Karpas-422 (cell line): ENCODE data around the gene PALD1. TPM values are rescaled to one million over a fixed set of nuclear protein-coding genes. Genes with fewer than 3 reads are reported as not detected.

ENCODE experiments used
- DNase-seq: peaks from one replicate; pipeline ENCODE4 v3.0.0-alpha.2; 2015
- H2AFZ ChIP-seq: fragments of 200-600 bp; sonication (generic); 2 replicates; pipeline ENCODE4 v1.6.1; 2014; ENCODE audit warnings: antibody characterized with exemption, low read length, mixed read lengths
- H3K27ac ChIP-seq: fragments of 200-600 bp; sonication (generic); 2 replicates; pipeline ENCODE4 v1.5.1; 2014; ENCODE audit warnings: mild to moderate bottlenecking, low read length, moderate library complexity
- H3K27me3 ChIP-seq: fragments of 200-600 bp; sonication (generic); 2 replicates; pipeline ENCODE4 v1.6.1; 2014; ENCODE audit warnings: low read length, mixed read lengths
- H3K36me3 ChIP-seq: fragments of 200-600 bp; sonication (generic); 2 replicates; pipeline ENCODE4 v1.6.1; 2014; ENCODE audit warnings: low read length, mixed read lengths; ENCODE audit not compliant: insufficient read depth
- H3K4me1 ChIP-seq: fragments of 200-600 bp; sonication (generic); 2 replicates; pipeline ENCODE4 v1.6.1; 2014; ENCODE audit warnings: mild to moderate bottlenecking, low read length, mixed read lengths
- H3K4me2 ChIP-seq: fragments of 200-600 bp; sonication (generic); 2 replicates; pipeline ENCODE4 v1.6.1; 2014; ENCODE audit warnings: low read length, low read depth, mild to moderate bottlenecking; ENCODE audit not compliant: poor library complexity, severe bottlenecking
- H3K4me3 ChIP-seq: fragments of 200-600 bp; sonication (generic); 2 replicates; pipeline ENCODE4 v1.5.1; 2014; ENCODE audit warnings: mild to moderate bottlenecking, antibody characterized with exemption, low read length, mixed read lengths
- H3K79me2 ChIP-seq: fragments of 200-600 bp; sonication (generic); 2 replicates; pipeline ENCODE4 v1.6.1; 2014; ENCODE audit warnings: mild to moderate bottlenecking, low read length, mixed read lengths
- H3K9ac ChIP-seq: fragments of 200-600 bp; sonication (generic); 2 replicates; pipeline ENCODE4 v1.6.0; 2014; ENCODE audit warnings: low read length
- H3K9me2 ChIP-seq: fragments of 200-600 bp; sonication (generic), shearing (Covaris generic); replicated peaks from 2 replicates; pipeline ENCODE4 v1.6.0; 2014; ENCODE audit warnings: mild to moderate bottlenecking, low read length, moderate library complexity; ENCODE audit not compliant: insufficient read depth
- H3K9me3 ChIP-seq: fragments of 300-700, 200-600 bp; sonication (generic); 2 replicates; pipeline ENCODE4 v1.6.1; 2014; ENCODE audit warnings: low read length, mixed read lengths
- H4K20me1 ChIP-seq: fragments of 200-600 bp; sonication (generic); 2 replicates; pipeline ENCODE4 v1.6.1; 2014; ENCODE audit warnings: mild to moderate bottlenecking, antibody characterized with exemption, low read length, low read depth; ENCODE audit not compliant: insufficient read depth
- total RNA-seq: library from RNA; depleted of rRNA; stranded (reverse); fragments of >200 nt; shearing (Covaris generic); gene quantifications from 2 replicates; pipeline ENCODE4 v1.2.3, GENCODE V29; 2014; ENCODE audit warnings: low replicate concordance

PALD1 gene
- total RNA-seq, 1 experiment from 2014 or later, result 54.7 TPM

- Histone ChIP-seq H3K9me3 (no peaks in the 10 kb centered on the region), H3K27me3 (no peaks in the 10 kb centered on the region), H3K4me1 (peaks cover 32% of the 10 kb centered on the region), H3K27ac (no peak overlapping the region), H3K9me2 (no peaks in the 10 kb centered on the region), H3K9ac (no peak overlapping the region), H3K4me3 (no peak overlapping the region), H2AFZ (no peak overlapping the region), H4K20me1 (peaks cover 3% of the 10 kb centered on the region; the same call in 1 of the 2 replicates), H3K79me2 (peaks cover 27% of the 10 kb centered on the region), H3K4me2 (no peak overlapping the region), H3K36me3 (no peaks in the 10 kb centered on the region)
- no peak for DNase-seq
Observed at GRCh38 chr10:70476249-70477035, 2.1 kb upstream of the PALD1 start.

- Histone ChIP-seq H3K27me3 (no peaks in the 10 kb centered on the region), H3K79me2 (peaks cover 40% of the 10 kb centered on the region), H3K9me3 (no peaks in the 10 kb centered on the region), H3K27ac (no peak overlapping the region), H3K36me3 (no peaks in the 10 kb centered on the region), H4K20me1 (peaks cover 5% of the 10 kb centered on the region; the same call in 1 of the 2 replicates), H3K9me2 (no peaks in the 10 kb centered on the region), H3K4me3 (peak overlapping the region; percentile 96), H2AFZ (peak overlapping the region; percentile 59; the same call in 1 of the 2 replicates), H3K9ac (peak overlapping the region; percentile 99), H3K4me1 (peaks cover 43% of the 10 kb centered on the region), H3K4me2 (peak overlapping the region; percentile 97)
- DNase-seq, result peak; percentile 77
Observed at GRCh38 chr10:70477661-70478162, 855 bp upstream of the PALD1 start.

GRCh38 chr10:70479165-70479581 lies 606 bp downstream of the PALD1 start:
- Histone ChIP-seq H4K20me1 (peaks cover 5% of the 10 kb centered on the region; the same call in 1 of the 2 replicates), H2AFZ (peak overlapping the region; percentile 59; the same call in 1 of the 2 replicates), H3K4me3 (peak overlapping the region; percentile 96), H3K9me2 (no peaks in the 10 kb centered on the region), H3K4me2 (peak overlapping the region; percentile 97), H3K27me3 (no peaks in the 10 kb centered on the region), H3K9ac (peak overlapping the region; percentile 99), H3K79me2 (peaks cover 52% of the 10 kb centered on the region), H3K9me3 (no peaks in the 10 kb centered on the region), H3K36me3 (no peaks in the 10 kb centered on the region), H3K27ac (peak overlapping the region; percentile 90), H3K4me1 (peaks cover 43% of the 10 kb centered on the region)
- peak; percentile 78 for DNase-seq

GRCh38 chr10:70479626-70480238 lies 1.2 kb downstream of the PALD1 start:
- no peaks in the 10 kb centered on the region for H3K9me3 ChIP-seq
- peak overlapping the region; percentile 97 for H3K4me2 ChIP-seq
- H3K27ac ChIP-seq, result peak overlapping the region; percentile 90
- H3K9me2 ChIP-seq, result no peaks in the 10 kb centered on the region
- no peak for DNase-seq
- H3K36me3 ChIP-seq, result peaks cover 1% of the 10 kb centered on the region; the same call in 1 of the 2 replicates
- peak overlapping the region; percentile 99 for H3K9ac ChIP-seq
- no peaks in the 10 kb centered on the region for H3K27me3 ChIP-seq
- H4K20me1 ChIP-seq, result peaks cover 5% of the 10 kb centered on the region; the same call in 1 of the 2 replicates
- H3K4me3 ChIP-seq, result peak overlapping the region; percentile 96
- H3K4me1 ChIP-seq, result peaks cover 43% of the 10 kb centered on the region
- H2AFZ ChIP-seq, result no peak overlapping the region
- peaks cover 57% of the 10 kb centered on the region for H3K79me2 ChIP-seq

GRCh38 chr10:70480239-70480861 lies 1.8 kb downstream of the PALD1 start:
- Histone ChIP-seq H3K36me3 (peaks cover 3% of the 10 kb centered on the region; the same call in 1 of the 2 replicates), H3K4me2 (peak overlapping the region; percentile 97), H3K4me3 (peak overlapping the region; percentile 96), H3K9ac (peak overlapping the region; percentile 99), H3K27me3 (no peaks in the 10 kb centered on the region), H3K9me2 (no peaks in the 10 kb centered on the region), H3K79me2 (peaks cover 62% of the 10 kb centered on the region), H3K9me3 (no peaks in the 10 kb centered on the region), H3K4me1 (peaks cover 43% of the 10 kb centered on the region), H4K20me1 (peaks cover 5% of the 10 kb centered on the region; the same call in 1 of the 2 replicates), H3K27ac (peak overlapping the region; percentile 90), H2AFZ (no peak overlapping the region)
- peak; percentile 83 for DNase-seq

GRCh38 chr10:70481105-70481504 lies 2.5 kb downstream of the PALD1 start:
- peaks cover 43% of the 10 kb centered on the region for H3K4me1 ChIP-seq
- no peaks in the 10 kb centered on the region for H3K9me2 ChIP-seq
- peak overlapping the region; percentile 96; the same call in 1 of the 2 replicates for H3K4me3 ChIP-seq
- H3K4me2 ChIP-seq, result peak overlapping the region; percentile 97
- H3K27ac ChIP-seq, result peak overlapping the region; percentile 90
- H2AFZ ChIP-seq, result no peak overlapping the region
- no peak for DNase-seq
- H3K27me3 ChIP-seq, result no peaks in the 10 kb centered on the region
- peaks cover 11% of the 10 kb centered on the region for H3K36me3 ChIP-seq
- no peaks in the 10 kb centered on the region for H3K9me3 ChIP-seq
- H3K79me2 ChIP-seq, result peaks cover 69% of the 10 kb centered on the region
- peak overlapping the region; percentile 99 for H3K9ac ChIP-seq
- peaks cover 5% of the 10 kb centered on the region; the same call in 1 of the 2 replicates for H4K20me1 ChIP-seq

- Histone ChIP-seq H3K9me2 (no peaks in the 10 kb centered on the region), H3K4me3 (peak overlapping the region; percentile 96; the same call in 1 of the 2 replicates), H3K9ac (peak overlapping the region; percentile 99), H3K4me2 (peak overlapping the region; percentile 97), H2AFZ (no peak overlapping the region), H3K79me2 (peaks cover 77% of the 10 kb centered on the region), H3K9me3 (no peaks in the 10 kb centered on the region), H4K20me1 (peaks cover 5% of the 10 kb centered on the region; the same call in 1 of the 2 replicates), H3K27ac (peak overlapping the region; percentile 90), H3K27me3 (no peaks in the 10 kb centered on the region), H3K36me3 (peaks cover 16% of the 10 kb centered on the region), H3K4me1 (peaks cover 43% of the 10 kb centered on the region)
- no peak for DNase-seq
Observed at GRCh38 chr10:70481831-70482530, 3.4 kb downstream of the PALD1 start.
